Spinal cord (tissue), 10 donors: ENCODE measurements around the gene NCKAP5. TPM values are rescaled to one million over a fixed set of nuclear protein-coding genes. Genes with fewer than 3 reads are reported as not detected.

ENCODE experiments used
- DNase-seq, 6 donors: peaks; one replicate each; pipeline versions ENCODE4 v3.0.0 to v3.0.0-alpha.2; 2013 to 2015; ENCODE audit warnings: low spot score in 6 of 6, low read depth in 4 of 6
- H3K27ac ChIP-seq: one replicate; pipeline ENCODE4 v1.5.1; 2013; ENCODE audit warnings: low read depth, low read length, control low read depth
- H3K27me3 ChIP-seq: one replicate; pipeline ENCODE4 v1.6.1; 2013; ENCODE audit warnings: low read length; ENCODE audit not compliant: control insufficient read depth, insufficient read depth
- H3K36me3 ChIP-seq: one replicate; pipeline ENCODE4 v1.6.1; 2013; ENCODE audit warnings: low read length; ENCODE audit not compliant: control insufficient read depth, insufficient read depth
- H3K4me1 ChIP-seq: one replicate; pipeline ENCODE4 v1.6.1; 2013; ENCODE audit warnings: low read length; ENCODE audit not compliant: control insufficient read depth, insufficient read depth
- H3K4me3 ChIP-seq: one replicate; pipeline ENCODE4 v1.5.1; 2013; ENCODE audit warnings: low read depth, low read length, control low read depth
- H3K9me3 ChIP-seq: one replicate; pipeline ENCODE4 v1.6.1; 2013; ENCODE audit warnings: low read length; ENCODE audit not compliant: control insufficient read depth, insufficient read depth
- WGBS: methylation state at CpG from one replicate; pipeline ENCODE4 v1.1.5; 2013; ENCODE audit warnings: missing lambda C conversion rate; ENCODE audit not compliant: insufficient coverage; 5-methylcytosine and 5-hydroxymethylcytosine counted together
- polyA plus RNA-seq, 2 donors: library from polyadenylated mRNA; unstranded; fragments of 120-200 nt; gene quantifications; one replicate each; pipeline ENCODE4 v1.2.1, GENCODE V29; 2013; ENCODE audit not compliant: insufficient read length in 2 of 2
- total RNA-seq, 2 donors: library from RNA; depleted of rRNA in 1 of 2; stranded (reverse); fragments of 120-200 nt in 1 of 2; fragments of >200 nt in 1 of 2; gene quantifications; one replicate each; pipeline versions ENCODE4 v1.2.3 to v1.2.4, GENCODE V29; 2013 to 2014
- donor health status: healthy.

NCKAP5 gene
- total and polyA plus RNA-seq, 4 donors, result 8.9 to 17.7 (median 11.6) TPM

DNA sequence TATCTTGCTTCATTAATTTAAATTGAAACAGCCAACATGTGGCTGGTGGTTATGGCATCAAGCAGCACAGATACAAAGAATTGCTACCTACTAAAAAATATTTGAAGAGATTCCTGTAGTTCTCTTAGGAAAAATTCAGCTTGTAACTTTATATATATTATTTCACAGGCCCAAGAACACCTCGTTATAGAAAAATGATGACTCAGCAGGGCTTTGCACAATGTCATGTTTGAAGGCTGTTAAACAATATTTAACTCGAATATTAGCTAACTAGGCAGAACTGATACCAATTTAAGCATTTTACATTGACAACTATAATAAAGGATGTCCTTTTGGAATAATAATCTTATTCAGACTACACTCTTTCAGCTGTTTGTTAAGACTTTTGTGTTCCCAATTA is 795.9 kb downstream of the NCKAP5 start:
- no peak overlapping the region for H3K4me3 ChIP-seq
- no peaks in the 10 kb centered on the region for H3K4me1 ChIP-seq
- DNase-seq, result no peak
- no peak overlapping the region for H3K27ac ChIP-seq
- H3K9me3 ChIP-seq, result peaks cover 1% of the 10 kb centered on the region
- WGBS, result no CpG with 5 or more reads among the region's 2 CpGs
- H3K27me3 ChIP-seq, result no peaks in the 10 kb centered on the region
- no peaks in the 10 kb centered on the region for H3K36me3 ChIP-seq

- Histone ChIP-seq H3K9me3 (peaks cover 1% of the 10 kb centered on the region), H3K4me3 (no peak overlapping the region), H3K36me3 (no peaks in the 10 kb centered on the region), H3K4me1 (no peaks in the 10 kb centered on the region), H3K27me3 (no peaks in the 10 kb centered on the region), H3K27ac (no peak overlapping the region)
- no CpG with 5 or more reads among the region's 1 CpG for WGBS
- DNase-seq, result no peak
These were observed 801.7 kb downstream of the NCKAP5 start for GRCh38 chr2:132766573-132766972.

DNA sequence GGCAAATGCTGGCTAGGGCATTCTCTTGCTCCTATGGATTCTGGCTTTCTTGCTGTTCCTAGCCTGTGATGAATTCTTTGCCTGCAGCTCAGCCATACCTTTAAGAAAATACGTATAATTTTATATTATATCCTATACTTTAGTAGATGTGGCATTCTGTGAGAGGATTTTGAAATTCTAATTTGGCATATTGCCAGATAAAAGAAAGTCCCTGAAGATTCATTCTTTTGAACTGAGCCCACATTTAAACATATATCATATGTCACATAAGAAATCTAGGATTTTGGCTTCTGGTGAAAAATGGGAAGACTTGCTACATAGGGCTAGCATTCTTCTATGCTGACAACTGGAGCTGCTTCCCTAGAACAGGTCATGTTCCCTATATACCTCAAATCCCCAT is 806.8 kb downstream of the NCKAP5 start:
- H3K4me3 ChIP-seq, result no peak overlapping the region
- no CpG with 5 or more reads among the region's 1 CpG for WGBS
- no peak for DNase-seq
- no peaks in the 10 kb centered on the region for H3K4me1 ChIP-seq
- peaks cover 2% of the 10 kb centered on the region for H3K9me3 ChIP-seq
- H3K36me3 ChIP-seq, result no peaks in the 10 kb centered on the region
- no peak overlapping the region for H3K27ac ChIP-seq
- no peaks in the 10 kb centered on the region for H3K27me3 ChIP-seq

GRCh38 chr2:132760971-132761370 is 807.3 kb downstream of the NCKAP5 start:
- Histone ChIP-seq H3K36me3 (no peaks in the 10 kb centered on the region), H3K27me3 (no peaks in the 10 kb centered on the region), H3K27ac (no peak overlapping the region), H3K4me1 (no peaks in the 10 kb centered on the region), H3K4me3 (no peak overlapping the region), H3K9me3 (peaks cover 2% of the 10 kb centered on the region)
- no peak for DNase-seq
- WGBS, result 70% methylated on average over 2 of the region's 4 CpGs

DNA sequence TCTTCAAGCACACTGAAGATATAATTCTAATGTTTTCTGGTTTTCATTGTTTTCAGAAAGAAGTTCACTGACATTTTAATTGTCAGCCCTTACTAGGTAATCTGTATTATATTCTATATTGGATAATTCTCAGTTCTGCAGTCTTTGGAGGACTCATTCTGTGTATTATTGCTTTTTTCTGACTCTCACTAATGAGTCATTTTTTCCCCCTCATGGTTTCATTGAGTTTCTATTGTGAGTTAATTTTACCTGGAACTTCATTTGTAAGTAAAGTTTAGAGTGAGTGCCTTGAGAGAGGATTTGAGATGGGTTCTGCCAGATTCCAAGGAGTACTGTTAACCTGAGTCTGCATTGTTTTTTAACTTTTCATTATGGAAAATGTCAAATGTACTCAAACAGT is 807.9 kb downstream of the NCKAP5 start:
- Histone ChIP-seq H3K9me3 (peaks cover 2% of the 10 kb centered on the region), H3K4me3 (no peak overlapping the region), H3K27ac (no peak overlapping the region), H3K36me3 (no peaks in the 10 kb centered on the region), H3K27me3 (no peaks in the 10 kb centered on the region), H3K4me1 (no peaks in the 10 kb centered on the region)
- no peak for DNase-seq

GRCh38 chr2:132758995-132759394 is 809.3 kb downstream of the NCKAP5 start:
- no peak for DNase-seq
- Histone ChIP-seq H3K4me1 (no peaks in the 10 kb centered on the region), H3K4me3 (no peak overlapping the region), H3K36me3 (no peaks in the 10 kb centered on the region), H3K9me3 (peaks cover 2% of the 10 kb centered on the region), H3K27ac (no peak overlapping the region), H3K27me3 (no peaks in the 10 kb centered on the region)

DNA sequence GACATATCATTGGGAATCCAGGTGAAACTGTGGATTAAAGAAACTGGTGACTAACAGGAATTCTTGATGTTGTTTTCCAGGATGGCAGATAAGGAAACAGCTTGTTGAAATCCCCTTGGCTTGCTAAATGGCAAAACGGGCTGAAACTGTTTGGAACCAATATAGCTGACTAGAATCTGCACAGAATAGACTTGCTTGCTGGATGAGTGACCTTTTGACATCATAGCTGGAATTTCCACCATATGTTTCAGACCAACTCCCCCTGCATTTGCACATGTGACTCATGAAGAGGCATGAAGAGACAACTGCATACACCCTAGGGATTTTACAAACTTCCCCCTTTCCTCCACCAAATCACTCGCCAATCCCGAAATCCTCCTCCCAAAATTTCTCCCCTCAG is 810.6 kb downstream of the NCKAP5 start:
- no peak overlapping the region for H3K27ac ChIP-seq

GRCh38 chr2:132757002-132757589 is 811.2 kb downstream of the NCKAP5 start:
- no peak for DNase-seq
- Histone ChIP-seq H3K36me3 (no peaks in the 10 kb centered on the region), H3K4me3 (no peak overlapping the region), H3K27me3 (no peaks in the 10 kb centered on the region), H3K9me3 (peaks cover 2% of the 10 kb centered on the region), H3K4me1 (peaks cover under 1% of the 10 kb centered on the region), H3K27ac (no peak overlapping the region)
- 90% methylated on average over 2 of the region's 3 CpGs for WGBS

More for the DNA sequence above, 810.6 kb downstream of the NCKAP5 start:
- H3K27me3 ChIP-seq, result no peaks in the 10 kb centered on the region
- no peak overlapping the region for H3K4me3 ChIP-seq
- no peak for DNase-seq
- 83% methylated on average over 1 of the region's 3 CpGs for WGBS
- H3K9me3 ChIP-seq, result peaks cover 2% of the 10 kb centered on the region
- H3K36me3 ChIP-seq, result no peaks in the 10 kb centered on the region
- H3K4me1 ChIP-seq, result no peaks in the 10 kb centered on the region

GRCh38 chr2:132754867-132755472 is 813.3 kb downstream of the NCKAP5 start:
- WGBS, result 94% methylated on average over 2 of the region's 2 CpGs
- no peak for DNase-seq

DNA sequence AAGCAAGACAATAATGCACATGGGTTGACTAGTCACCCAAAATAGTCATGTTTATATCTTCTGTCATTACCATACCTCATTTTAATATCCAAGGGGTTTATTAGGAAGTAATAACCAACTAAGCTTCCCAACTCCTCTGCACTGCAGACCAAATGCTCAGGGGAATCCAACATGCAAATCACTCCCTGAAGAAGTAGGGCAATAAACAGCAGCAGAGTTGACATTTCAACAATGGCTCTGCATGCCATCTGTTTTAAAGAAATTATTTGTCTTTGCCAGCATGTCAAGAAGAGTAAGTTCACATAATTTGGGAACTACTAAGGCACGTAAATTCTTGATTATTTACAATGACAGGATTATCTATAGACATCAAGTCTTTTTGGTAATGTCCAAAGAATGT is 813.9 kb downstream of the NCKAP5 start:
- Histone ChIP-seq H3K4me3 (no peak overlapping the region), H3K4me1 (peaks cover 3% of the 10 kb centered on the region), H3K27ac (no peak overlapping the region), H3K9me3 (peaks cover 2% of the 10 kb centered on the region), H3K36me3 (no peaks in the 10 kb centered on the region), H3K27me3 (no peaks in the 10 kb centered on the region)
- DNase-seq, result peak in 2 of 6 donors; percentile 28 to 44
- no CpG with 5 or more reads among the region's 1 CpG for WGBS

More at GRCh38 chr2:132754867-132755472, 813.3 kb downstream of the NCKAP5 start:
- Histone ChIP-seq H3K27ac (no peak overlapping the region), H3K27me3 (no peaks in the 10 kb centered on the region), H3K4me3 (no peak overlapping the region), H3K4me1 (peaks cover 3% of the 10 kb centered on the region), H3K36me3 (no peaks in the 10 kb centered on the region), H3K9me3 (peaks cover 2% of the 10 kb centered on the region)
